HG02870 (cell line): ENCODE measurements around the gene MAP2K7.
"Not testable (repeated sequence)": the region's sequence is repeated elsewhere in the genome, so short reads cannot be mapped to it uniquely, and the experiment has no call there.

Source experiments
- ATAC-seq: cut with Tn5 transposase; IDR thresholded peaks from one replicate; pipeline ENCODE4 v1.9.1; 2021; ENCODE audit warnings: mild to moderate bottlenecking, moderate library complexity; ENCODE audit not compliant: unreplicated experiment

MAP2K7 gene

GRCh38 chr19:7883105-7883504 is 20.6 kb upstream of the MAP2K7 start:
- no peak for ATAC-seq

DNA sequence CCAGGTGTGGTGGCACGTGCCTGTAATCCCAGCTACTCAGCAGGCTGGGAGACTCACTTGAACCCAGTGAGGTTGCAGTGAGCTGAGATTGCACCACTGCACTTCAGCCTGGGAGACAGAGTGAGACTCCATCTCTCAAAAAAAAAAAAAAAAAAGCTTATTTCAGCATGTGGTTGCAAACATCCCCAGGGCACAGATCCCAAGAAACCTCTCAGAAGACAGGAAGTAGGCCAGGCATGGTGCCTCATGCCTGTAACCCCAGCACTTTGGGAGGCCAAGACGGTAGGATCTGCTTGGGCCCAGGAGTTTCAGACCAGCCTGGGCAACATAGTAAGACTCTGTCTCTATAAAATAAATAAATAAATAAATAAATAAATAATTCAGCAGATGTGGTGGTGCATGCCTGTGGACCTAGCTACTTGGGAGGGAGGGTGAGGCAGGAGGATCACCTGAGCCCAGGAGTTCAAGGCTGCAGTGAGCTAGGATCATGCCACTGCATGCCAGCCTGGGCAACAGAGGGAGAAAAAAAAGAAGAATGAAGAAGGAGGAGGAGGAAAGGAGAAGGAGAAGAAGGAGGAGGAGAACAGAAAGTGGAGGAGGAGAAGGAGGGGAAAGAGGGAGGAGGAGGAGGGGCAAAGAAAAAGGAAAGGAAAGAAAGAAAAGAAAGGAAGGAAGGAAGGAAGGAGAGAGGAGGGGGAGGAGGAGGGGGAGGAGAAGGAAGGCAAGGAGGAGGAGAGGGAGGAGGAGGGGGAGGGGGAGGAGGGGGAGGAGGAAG is 19.7 kb upstream of the MAP2K7 start:
- no peak for ATAC-seq

- ATAC-seq, result no peak
These were observed 17.9 kb upstream of the MAP2K7 start for GRCh38 chr19:7885818-7886217.

GRCh38 chr19:7887408-7888144 is 16.1 kb upstream of the MAP2K7 start:
- ATAC-seq, result no peak

GRCh38 chr19:7888145-7888825 is 15.4 kb upstream of the MAP2K7 start, which contains the start of gene LRRC8E:
LRRC8E (plus strand) TSS chr19:7888510; CDS start chr19:7895604, 7,094 bp downstream.
- no peak for ATAC-seq

DNA sequence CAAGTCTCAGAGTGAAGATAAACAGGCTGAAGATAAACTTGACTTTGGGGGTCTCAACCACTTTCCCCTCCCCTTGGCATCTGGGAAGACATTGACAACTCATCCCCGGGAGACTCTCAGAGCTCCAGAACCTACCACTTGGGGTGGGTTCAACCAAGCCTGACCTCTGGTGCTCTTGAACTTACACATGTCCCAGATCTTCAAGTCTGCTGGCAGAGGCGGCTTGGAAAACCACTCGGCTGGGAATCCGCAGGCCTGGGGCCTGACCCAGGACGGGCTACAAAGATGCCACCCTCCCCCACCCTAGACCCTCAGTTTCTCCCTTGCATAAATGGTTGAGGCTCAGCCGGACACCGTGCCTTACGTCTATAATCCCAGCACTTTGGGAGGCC is 14.9 kb upstream of the MAP2K7 start:
- no peak for ATAC-seq

- not testable (repeated sequence) for ATAC-seq
These were observed 10.1 kb upstream of the MAP2K7 start for GRCh38 chr19:7893362-7894101.

- no peak for ATAC-seq
These were observed 8.9 kb upstream of the MAP2K7 start for GRCh38 chr19:7894612-7895309.

- no peak for ATAC-seq
These were observed 8.1 kb upstream of the MAP2K7 start for GRCh38 chr19:7895565-7895964.

- no peak for ATAC-seq
These were observed 6.4 kb upstream of the MAP2K7 start for GRCh38 chr19:7897292-7897691.

DNA sequence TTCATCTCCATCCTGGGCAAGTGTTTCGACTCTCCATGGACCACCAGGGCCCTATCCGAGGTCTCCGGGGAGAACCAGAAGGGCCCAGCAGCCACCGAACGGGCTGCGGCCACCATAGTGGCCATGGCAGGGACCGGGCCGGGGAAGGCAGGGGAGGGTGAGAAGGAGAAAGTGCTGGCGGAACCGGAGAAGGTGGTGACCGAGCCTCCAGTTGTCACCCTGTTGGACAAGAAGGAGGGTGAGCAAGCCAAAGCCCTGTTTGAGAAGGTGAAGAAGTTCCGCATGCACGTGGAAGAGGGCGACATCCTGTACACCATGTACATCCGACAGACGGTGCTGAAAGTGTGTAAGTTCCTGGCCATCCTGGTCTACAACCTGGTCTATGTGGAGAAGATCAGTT is 4.7 kb upstream of the MAP2K7 start:
- no peak for ATAC-seq

DNA sequence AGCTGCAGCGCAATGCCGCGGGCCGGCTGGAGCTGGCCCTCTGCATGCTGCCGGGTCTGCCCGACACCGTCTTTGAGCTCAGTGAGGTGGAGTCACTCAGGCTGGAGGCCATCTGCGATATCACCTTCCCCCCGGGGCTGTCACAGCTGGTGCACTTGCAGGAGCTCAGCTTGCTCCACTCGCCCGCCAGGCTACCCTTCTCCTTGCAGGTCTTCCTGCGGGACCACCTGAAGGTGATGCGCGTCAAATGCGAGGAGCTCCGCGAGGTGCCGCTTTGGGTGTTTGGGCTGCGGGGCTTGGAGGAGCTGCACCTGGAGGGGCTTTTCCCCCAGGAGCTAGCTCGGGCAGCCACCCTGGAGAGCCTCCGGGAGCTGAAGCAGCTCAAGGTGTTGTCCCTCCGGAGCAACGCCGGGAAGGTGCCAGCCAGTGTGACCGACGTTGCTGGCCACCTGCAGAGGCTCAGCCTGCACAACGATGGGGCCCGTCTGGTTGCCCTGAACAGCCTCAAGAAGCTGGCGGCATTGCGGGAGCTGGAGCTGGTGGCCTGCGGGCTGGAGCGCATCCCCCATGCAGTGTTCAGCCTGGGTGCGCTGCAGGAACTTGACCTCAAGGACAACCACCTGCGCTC is 3.8 kb upstream of the MAP2K7 start:
- ATAC-seq, result no peak

- no peak for ATAC-seq
These were observed 3.2 kb upstream of the MAP2K7 start for GRCh38 chr19:7900401-7900870.

DNA sequence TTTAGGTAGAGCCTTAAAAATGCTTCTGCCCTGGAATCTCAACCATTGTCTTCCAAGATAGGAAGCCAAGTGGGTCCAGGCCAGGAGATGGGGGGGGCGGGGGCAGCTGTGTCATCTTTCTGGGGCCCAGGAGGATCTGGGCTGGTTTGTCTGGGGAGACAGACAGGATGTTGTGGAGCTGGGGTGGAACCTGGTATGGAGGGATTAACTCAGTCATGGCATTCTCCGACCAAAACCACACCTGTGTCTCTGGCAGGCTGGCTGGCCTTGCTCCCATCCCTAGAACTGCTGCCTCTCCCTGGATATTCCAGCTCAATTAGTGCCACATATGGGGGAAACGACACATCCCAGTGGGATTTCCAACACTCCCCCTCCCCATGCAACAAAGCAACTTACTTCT is 2.7 kb upstream of the MAP2K7 start:
- no peak for ATAC-seq

- ATAC-seq, result no peak
These were observed 2.3 kb upstream of the MAP2K7 start for GRCh38 chr19:7901337-7901736.

GRCh38 chr19:7902796-7903243 is 857 bp upstream of the MAP2K7 start:
- no peak for ATAC-seq

DNA sequence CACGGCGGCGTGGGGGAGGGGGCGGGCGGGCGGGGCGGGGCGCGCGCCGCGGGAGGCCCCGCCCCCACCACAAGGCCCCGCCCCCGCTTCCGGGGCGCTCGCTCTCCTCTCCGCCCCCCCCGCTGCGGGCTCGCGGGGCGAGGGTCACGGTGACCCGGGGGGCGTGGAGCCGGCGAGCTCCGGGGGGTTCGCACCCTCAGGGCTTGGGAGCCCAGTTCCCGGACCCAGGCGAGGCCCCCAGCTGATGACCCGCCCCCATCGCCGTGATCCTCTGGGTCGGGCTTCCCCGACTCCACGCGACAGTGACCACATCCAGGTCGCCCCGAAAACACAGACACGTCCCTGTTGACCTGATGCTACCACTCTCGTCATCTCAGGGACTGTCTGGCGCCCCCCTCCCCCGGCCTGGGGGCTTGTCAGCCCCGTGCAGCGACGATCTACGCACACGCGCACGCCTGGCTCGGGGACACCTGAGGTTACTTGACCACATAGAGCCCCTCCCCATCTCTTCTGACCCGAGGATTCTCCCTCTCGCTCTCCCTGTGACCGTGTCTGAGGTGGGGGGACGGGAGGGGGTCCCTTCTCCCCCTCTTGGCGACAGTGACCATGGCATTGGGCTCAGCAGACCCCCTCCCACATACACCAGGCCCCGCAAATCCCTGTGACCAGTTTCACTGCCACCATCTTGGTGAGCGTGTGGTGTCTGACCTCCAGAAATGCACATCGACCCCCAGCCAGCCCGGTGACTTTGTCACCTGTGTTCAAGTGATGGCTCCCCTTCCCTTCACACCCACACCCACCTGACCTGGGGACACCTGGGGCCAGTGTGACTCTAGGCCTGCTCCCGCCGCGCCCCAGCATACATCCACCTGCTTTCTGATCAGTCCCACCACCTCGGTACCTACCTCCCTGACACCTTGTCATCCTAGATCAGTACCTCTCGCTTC is 670 bp downstream of the MAP2K7 start:
- peak; percentile 3 for ATAC-seq

DNA sequence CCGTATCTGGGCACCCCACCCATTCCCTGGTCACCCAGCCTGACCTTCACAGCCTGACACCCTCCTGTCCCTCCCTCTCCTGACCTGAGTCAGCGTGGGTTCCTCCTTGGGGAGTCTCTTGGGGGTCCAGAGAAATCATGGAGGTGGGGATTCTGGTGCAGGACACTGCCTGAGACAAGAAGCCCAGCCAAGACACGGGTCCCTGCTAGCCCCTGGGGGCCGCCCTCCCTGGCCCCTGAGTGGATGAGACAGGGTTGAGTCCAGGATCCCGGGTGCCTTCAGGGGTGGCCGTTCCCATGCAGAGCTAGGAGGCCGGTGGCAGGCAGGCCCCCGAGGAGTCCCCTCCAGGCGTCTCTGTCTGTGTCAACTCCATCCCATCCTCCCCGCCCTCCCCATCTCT is 1.6 kb downstream of the MAP2K7 start:
- ATAC-seq, result no peak

DNA sequence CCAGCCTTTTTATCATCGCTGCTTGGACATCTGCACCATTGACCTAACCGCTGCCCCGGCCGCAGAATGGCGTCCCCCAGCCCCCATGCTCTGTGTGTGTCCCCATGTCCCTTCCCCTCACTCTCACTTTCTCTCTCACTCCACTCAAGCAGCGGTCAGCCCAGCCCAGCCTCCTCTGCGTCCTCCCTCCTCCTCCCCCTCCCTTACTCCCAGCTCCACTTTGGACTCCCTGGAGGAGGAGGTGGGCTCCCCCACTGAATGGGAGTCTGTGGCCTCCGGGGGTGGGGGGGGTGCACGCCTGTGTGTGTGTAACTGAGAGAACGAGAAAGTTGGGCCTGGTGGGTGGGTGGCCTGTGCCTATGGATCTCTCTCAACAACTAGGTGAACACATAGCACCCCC is 2.2 kb downstream of the MAP2K7 start:
- ATAC-seq, result no peak
